H9 (cell line): ENCODE measurements around the gene PDYN. TPM values are rescaled to one million over a fixed set of nuclear protein-coding genes. Genes with fewer than 3 reads are reported as not detected.

Source experiments
- DNase-seq: peaks from one replicate; pipeline ENCODE4 v3.0.0-alpha.2; 2017
- H2AFZ ChIP-seq: one replicate; pipeline ENCODE4 v1.6.1; 2013; ENCODE audit warnings: mild to moderate bottlenecking, low read length, control low read depth, moderate library complexity
- H2AK5ac ChIP-seq: 2 replicates; pipeline ENCODE4 v1.6.1; 2013; ENCODE audit warnings: low read length, control low read depth, mixed read lengths; ENCODE audit not compliant: insufficient read length
- H2BK120ac ChIP-seq: one replicate; pipeline ENCODE4 v1.6.1; 2013; ENCODE audit warnings: low read depth, mild to moderate bottlenecking, low read length, control low read depth, inconsistent platforms; ENCODE audit not compliant: poor library complexity, severe bottlenecking
- H2BK12ac ChIP-seq: 2 replicates; pipeline ENCODE4 v1.6.1; 2013; ENCODE audit warnings: low read length, control low read depth, mixed read lengths, low read depth; ENCODE audit not compliant: insufficient read length
- H2BK15ac ChIP-seq: 2 replicates; pipeline ENCODE4 v1.6.1; 2013; ENCODE audit warnings: low read depth, low read length, control low read depth
- H2BK20ac ChIP-seq: one replicate; pipeline ENCODE4 v1.6.1; 2013; ENCODE audit warnings: low read depth, mild to moderate bottlenecking, low read length, control low read depth, inconsistent platforms; ENCODE audit not compliant: poor library complexity, severe bottlenecking
- H2BK5ac ChIP-seq: 2 replicates; pipeline ENCODE4 v1.6.1; 2013; ENCODE audit warnings: low read length, control low read depth, mixed read lengths; ENCODE audit not compliant: insufficient read length
- H3K14ac ChIP-seq: 2 replicates; pipeline ENCODE4 v1.6.1; 2013; ENCODE audit warnings: low read length, control low read depth; ENCODE audit not compliant: insufficient read depth
- H3K18ac ChIP-seq: 2 replicates; pipeline ENCODE4 v1.6.1; 2013; ENCODE audit warnings: low read depth, mild to moderate bottlenecking, mixed read lengths, low read length, control low read depth; ENCODE audit not compliant: insufficient read length
- H3K23ac ChIP-seq: 2 replicates; pipeline ENCODE4 v1.6.1; 2013; ENCODE audit warnings: low read length, control low read depth, mixed read lengths, low read depth; ENCODE audit not compliant: insufficient read length
- H3K23me2 ChIP-seq: 2 replicates; pipeline ENCODE4 v1.6.1; 2013; ENCODE audit warnings: low read depth, mild to moderate bottlenecking, mixed read lengths, low read length, control low read depth; ENCODE audit not compliant: insufficient read length, poor library complexity, severe bottlenecking
- H3K27ac ChIP-seq: 2 replicates; pipeline ENCODE4 v1.5.1; 2013; ENCODE audit warnings: low read length, control low read depth, mixed read lengths, low read depth; ENCODE audit not compliant: insufficient read length
- H3K27me3 ChIP-seq: 2 replicates; pipeline ENCODE4 v1.6.1; 2013; ENCODE audit warnings: low read length, control low read depth, inconsistent platforms; ENCODE audit not compliant: insufficient read depth
- H3K4ac ChIP-seq: 2 replicates; pipeline ENCODE4 v1.6.1; 2013; ENCODE audit warnings: low read depth, mild to moderate bottlenecking, control low read depth, inconsistent platforms, low read length, moderate library complexity
- H3K4me1 ChIP-seq: 2 replicates; pipeline ENCODE4 v1.6.1; 2013; ENCODE audit warnings: low read length, control low read depth, inconsistent platforms; ENCODE audit not compliant: insufficient read depth
- H3K4me2 ChIP-seq: 2 replicates; pipeline ENCODE4 v1.6.1; 2013; ENCODE audit warnings: low read length, control low read depth, mixed read lengths; ENCODE audit not compliant: insufficient read length, insufficient read depth
- H3K56ac ChIP-seq: 2 replicates; pipeline ENCODE4 v1.6.1; 2013; ENCODE audit warnings: low read depth, mild to moderate bottlenecking, mixed read lengths, low read length, control low read depth; ENCODE audit not compliant: insufficient read length
- H3K79me1 ChIP-seq: 2 replicates; pipeline ENCODE4 v1.6.1; 2013; ENCODE audit warnings: low read depth, mild to moderate bottlenecking, moderate library complexity, low read length, control low read depth, inconsistent platforms; ENCODE audit not compliant: insufficient read depth, poor library complexity, severe bottlenecking
- H3K79me2 ChIP-seq: 2 replicates; pipeline ENCODE4 v1.6.1; 2013; ENCODE audit warnings: low read length, control low read depth, inconsistent platforms; ENCODE audit not compliant: insufficient read depth
- H3K9ac ChIP-seq: 2 replicates; pipeline ENCODE4 v1.6.1; 2013; ENCODE audit warnings: low read length, control low read depth, mixed read lengths; ENCODE audit not compliant: insufficient read length; ENCODE audit errors: extremely low read depth
- H3K9me3 ChIP-seq: one replicate; pipeline ENCODE4 v1.6.1; 2013; ENCODE audit warnings: low read depth, low read length, inconsistent platforms; ENCODE audit not compliant: control insufficient read depth
- H3T11ph ChIP-seq: one replicate; pipeline ENCODE4 v1.6.1; 2013; ENCODE audit warnings: mild to moderate bottlenecking, low read length, control low read depth, inconsistent platforms
- H4K20me1 ChIP-seq: one replicate; pipeline ENCODE4 v1.6.1; 2013; ENCODE audit not compliant: control insufficient read depth, insufficient read length, insufficient read depth
- H4K5ac ChIP-seq: 2 replicates; pipeline ENCODE4 v1.6.1; 2013; ENCODE audit warnings: low read depth, mild to moderate bottlenecking, mixed read lengths, low read length, control low read depth; ENCODE audit not compliant: insufficient read length
- H4K8ac ChIP-seq: replicated peaks from 2 replicates; pipeline ENCODE4 v1.6.1; 2013; ENCODE audit warnings: low read length, control low read depth, mixed read lengths, low read depth; ENCODE audit not compliant: insufficient read length
- H4K91ac ChIP-seq: 2 replicates; pipeline ENCODE4 v1.6.1; 2013; ENCODE audit warnings: low read depth, mild to moderate bottlenecking, moderate library complexity, mixed read lengths, low read length, control low read depth; ENCODE audit not compliant: insufficient read length
- H3K27ac Mint-ChIP-seq, 3 experiments: 2 replicates in 2 of 3; 3 replicates in 1 of 3; pipeline ENCODE4 v1.8.0; 2020 to 2021; ENCODE audit warnings: mixed read lengths in 3 of 3, mild to moderate bottlenecking in 1 of 3, moderate library complexity in 1 of 3
- H3K27me3 Mint-ChIP-seq: 2 replicates; pipeline ENCODE4 v1.8.0; 2021; ENCODE audit warnings: low read depth, mild to moderate bottlenecking, moderate library complexity, mixed read lengths
- H3K36me3 Mint-ChIP-seq, 3 experiments: 2 replicates in 2 of 3; 3 replicates in 1 of 3; pipeline ENCODE4 v1.8.0; 2020 to 2021; ENCODE audit warnings: low read depth in 3 of 3, mixed read lengths in 3 of 3; ENCODE audit not compliant: insufficient read depth in 1 of 3
- H3K4me1 Mint-ChIP-seq, 2 experiments: 2 replicates each; pipeline ENCODE4 v1.8.0; 2020; ENCODE audit warnings: mixed read lengths in 2 of 2
- H3K4me3 Mint-ChIP-seq, 2 experiments: 2 replicates in 1 of 2; 3 replicates in 1 of 2; pipeline ENCODE4 v1.8.0; 2020 to 2021; ENCODE audit warnings: mild to moderate bottlenecking in 2 of 2, mixed read lengths in 2 of 2, moderate library complexity in 1 of 2
- H3K9me3 Mint-ChIP-seq, 2 experiments: 2 replicates in 1 of 2; 3 replicates in 1 of 2; pipeline ENCODE4 v1.8.0; 2020; ENCODE audit warnings: mild to moderate bottlenecking in 2 of 2, mixed read lengths in 2 of 2, moderate library complexity in 1 of 2
- CTCF ChIP-seq: fragments of 200-600 bp; sonication (generic); conservative IDR thresholded peaks from 3 replicates; pipeline ENCODE4 v1.8.0; 2021; ENCODE audit warnings: antibody characterized with exemption, mild to moderate bottlenecking
- WGBS: extraction: QIAGEN DNeasy Blood & Tissue Kit; methylation state at CpG from one replicate; pipeline ENCODE4 v1.1.7; 2013; ENCODE audit warnings: missing lambda C conversion rate, low lambda C conversion rate, mixed read lengths; ENCODE audit not compliant: insufficient read length; ENCODE audit errors: extremely low coverage; 5-methylcytosine and 5-hydroxymethylcytosine counted together
- total RNA-seq: library from RNA; stranded (reverse); gene quantifications from 2 replicates; pipeline ENCODE4 v1.2.1, GENCODE V29; 2021

The PDYN gene
- total RNA-seq, 1 experiment from 2014 or later = 0.63 TPM

DNA sequence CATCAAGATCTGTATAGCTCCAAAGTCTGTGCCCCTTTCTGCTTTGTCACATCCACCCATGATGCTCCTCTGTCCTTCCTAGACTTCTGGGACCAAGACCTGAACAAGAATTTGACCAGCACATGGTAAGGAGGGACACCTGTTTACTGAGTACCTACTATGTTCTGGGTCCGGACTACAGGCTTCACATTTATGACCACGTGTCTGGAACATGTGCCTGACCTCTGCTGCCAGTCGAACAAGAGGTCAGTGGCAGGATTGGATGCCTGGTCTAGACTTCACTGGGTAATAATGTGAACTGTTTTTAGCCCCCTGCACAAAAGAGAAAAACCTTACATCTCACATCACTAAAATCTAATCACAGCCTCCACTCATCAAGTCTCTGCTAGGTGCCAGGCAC is 7.3 kb upstream of the PDYN start:
- Mint-ChIP-seq H3K27ac (no peak overlapping the region), H3K4me1 (peaks cover 26 to 35% of the 10 kb centered on the region in 2 experiments), H3K36me3 (no peaks in the 10 kb centered on the region), H3K9me3 (no peaks in the 10 kb centered on the region), H3K4me3 (no peak overlapping the region), H3K27me3 (peaks cover 18% of the 10 kb centered on the region)
- no peak overlapping the region for H4K8ac ChIP-seq
- H3K9me3 ChIP-seq = no peaks in the 10 kb centered on the region
- no peak overlapping the region for H2BK5ac ChIP-seq
- H3K4me2 ChIP-seq = no peak overlapping the region
- H3K14ac ChIP-seq = no peak overlapping the region
- no peak overlapping the region for H4K91ac ChIP-seq
- no peak overlapping the region for H3K23ac ChIP-seq
- H2AFZ ChIP-seq = no peak overlapping the region
- no peak overlapping the region for H4K5ac ChIP-seq
- H3K4me1 ChIP-seq = no peaks in the 10 kb centered on the region
- H2BK12ac ChIP-seq = no peak overlapping the region
- no peaks in the 10 kb centered on the region for H3K79me1 ChIP-seq
- no peak overlapping the region for H3K27ac ChIP-seq
- no peak overlapping the region for H3T11ph ChIP-seq
- no peak for TF ChIP-seq CTCF
- WGBS = no CpG with 5 or more reads among the region's 3 CpGs
- no peak overlapping the region for H3K9ac ChIP-seq
- no peak for DNase-seq
- H3K18ac ChIP-seq = no peak overlapping the region
- no peak overlapping the region for H2AK5ac ChIP-seq
- no peaks in the 10 kb centered on the region for H4K20me1 ChIP-seq
- no peaks in the 10 kb centered on the region for H3K27me3 ChIP-seq
- H3K56ac ChIP-seq = no peak overlapping the region
- no peak overlapping the region for H2BK15ac ChIP-seq
- no peak overlapping the region for H3K4ac ChIP-seq
- no peak overlapping the region for H2BK120ac ChIP-seq
- H3K79me2 ChIP-seq = no peaks in the 10 kb centered on the region
- H2BK20ac ChIP-seq = no peak overlapping the region
- no peaks in the 10 kb centered on the region for H3K23me2 ChIP-seq
